ENCODE measurements around the gene ATP8A2. TPM values are rescaled to one million over a fixed set of nuclear protein-coding genes. Genes with fewer than 3 reads are reported as not detected.
A peak's percentile ranks its signal among the peaks of the same experiment; 100 is the strongest.

The ATP8A2 gene
- total RNA-seq, 1 donor from 2014 or later: 1.9 TPM

- Histone ChIP-seq H3K27ac (no peak overlapping the region), H3K36me3 (no peaks in the 10 kb centered on the region), H3K4me1 (no peaks in the 10 kb centered on the region), H3K4me3 (no peak overlapping the region), H3K27me3 (no peaks in the 10 kb centered on the region), H3K9me3 (no peaks in the 10 kb centered on the region)
- no peak for ATAC-seq
- no peak for DNase-seq
- intact Hi-C loops (cut with DNase I): no loop called here
- TF ChIP-seq CTCF (IDR thresholded peaks at IDR 0.05): no peak
Observed at GRCh38 chr13:25890671-25891212, 519.0 kb downstream of the ATP8A2 start.

GRCh38 chr13:25898991-25899390, 527.2 kb downstream of the ATP8A2 start:
- no peak for TF ChIP-seq CTCF (IDR thresholded peaks at IDR 0.05)

GRCh38 chr13:25899464-25899863, 527.7 kb downstream of the ATP8A2 start:
- Histone ChIP-seq H3K36me3 (no peaks in the 10 kb centered on the region), H3K4me3 (no peak overlapping the region), H3K9me3 (no peaks in the 10 kb centered on the region), H3K27me3 (no peaks in the 10 kb centered on the region), H3K27ac (no peak overlapping the region), H3K4me1 (no peaks in the 10 kb centered on the region)
- intact Hi-C loops (cut with DNase I): no loop called here
- ATAC-seq (no peak), DNase-seq (no peak)
- TF ChIP-seq CTCF (IDR thresholded peaks at IDR 0.05): no peak

More at GRCh38 chr13:25898991-25899390, 527.2 kb downstream of the ATP8A2 start:
- intact Hi-C loops (cut with DNase I): no loop called here
- ATAC-seq (no peak), DNase-seq (no peak)
- Histone ChIP-seq H3K36me3 (no peaks in the 10 kb centered on the region), H3K4me3 (no peak overlapping the region), H3K27me3 (no peaks in the 10 kb centered on the region), H3K4me1 (no peaks in the 10 kb centered on the region), H3K27ac (no peak overlapping the region), H3K9me3 (no peaks in the 10 kb centered on the region)

GRCh38 chr13:25899952-25900351, 528.2 kb downstream of the ATP8A2 start:
- intact Hi-C loops (cut with DNase I): no loop called here
- Histone ChIP-seq H3K9me3 (no peaks in the 10 kb centered on the region), H3K36me3 (no peaks in the 10 kb centered on the region), H3K27me3 (no peaks in the 10 kb centered on the region), H3K27ac (no peak overlapping the region), H3K4me3 (no peak overlapping the region), H3K4me1 (no peaks in the 10 kb centered on the region)
- ATAC-seq (no peak), DNase-seq (no peak)
- TF ChIP-seq CTCF (IDR thresholded peaks at IDR 0.05): no peak

GRCh38 chr13:25901460-25902376, 529.9 kb downstream of the ATP8A2 start:
- Histone ChIP-seq H3K9me3 (no peaks in the 10 kb centered on the region), H3K4me3 (no peak overlapping the region), H3K4me1 (peaks cover 7% of the 10 kb centered on the region), H3K27ac (no peak overlapping the region), H3K27me3 (no peaks in the 10 kb centered on the region), H3K36me3 (no peaks in the 10 kb centered on the region)
- no peak for TF ChIP-seq CTCF (IDR thresholded peaks at IDR 0.05)
- no peak for DNase-seq
- peak; percentile 19 for ATAC-seq
- intact Hi-C loops (cut with DNase I): no loop called here

Measured in upper lobe of right lung (tissue), 1 donor.